Esophagus muscularis mucosa (tissue), 4 donors: Measurements from ENCODE around the gene EYA4. TPM values are rescaled to one million over a fixed set of nuclear protein-coding genes. Genes with fewer than 3 reads are reported as not detected.

Experiments used
- DNase-seq: peaks from one replicate; pipeline ENCODE4 v3.0.0-alpha.2; 2017; ENCODE audit errors: extremely low spot score
- H3K27ac ChIP-seq, 4 donors: fragments of 200-600 bp; sonication (generic); replicated peaks in 1 of 4; 1 replicate in 3 of 4; 2 replicates in 1 of 4; pipeline ENCODE4 v1.5.1; 2016 to 2019; ENCODE audit warnings: mild to moderate bottlenecking in 1 of 4
- H3K27me3 ChIP-seq, 4 donors: fragments of 200-600 bp; sonication (generic); one replicate each; pipeline versions ENCODE4 v1.5.1 to v1.6.0; 2016 to 2019
- H3K36me3 ChIP-seq, 4 donors: fragments of 200-600 bp; sonication (generic); one replicate each; pipeline ENCODE4 v1.5.1; 2016 to 2019
- H3K4me1 ChIP-seq, 4 donors: fragments of 200-600 bp; sonication (generic); one replicate each; pipeline ENCODE4 v1.5.1; 2016 to 2019
- H3K4me3 ChIP-seq, 4 donors: fragments of 200-600 bp; sonication (generic); 1 replicate in 2 of 4; 2 replicates in 2 of 4; pipeline ENCODE4 v1.5.1; 2016 to 2019; ENCODE audit warnings: mild to moderate bottlenecking in 4 of 4, moderate library complexity in 1 of 4
- H3K9me3 ChIP-seq, 4 donors: fragments of 200-600 bp; sonication (generic); 1 replicate in 3 of 4; 2 replicates in 1 of 4; pipeline ENCODE4 v1.5.1; 2016 to 2019
- CTCF ChIP-seq, 3 experiments: fragments of 200-600 bp in 2 of 3; fragments of 450-650 bp in 1 of 3; sonication (generic) in 2 of 3; IDR thresholded peaks; one replicate each; pipeline ENCODE4 v1.5.1; 2017 to 2019; ENCODE audit warnings: antibody characterized with exemption in 3 of 3, mild to moderate bottlenecking in 2 of 3, moderate library complexity in 1 of 3
- EP300 ChIP-seq: sonication (generic); formaldehyde crosslinking; IDR thresholded peaks from one replicate; pipeline ENCODE4 v1.6.1; 2017; ENCODE audit warnings: antibody characterized with exemption
- POLR2A ChIP-seq: fragments of 450-650 bp; IDR thresholded peaks from one replicate; pipeline ENCODE4 v1.6.1; 2017; ENCODE audit warnings: antibody characterized with exemption, moderate library complexity, mild to moderate bottlenecking, low read depth
- POLR2AphosphoS5 ChIP-seq, 2 donors: sonication (generic); formaldehyde crosslinking; IDR thresholded peaks; one replicate each; pipeline ENCODE4 v1.6.1; 2017; ENCODE audit warnings: antibody characterized with exemption in 2 of 2
- WGBS: methylation state at CpG from one replicate; pipeline ENCODE4 v1.1.5; 2018; 5-methylcytosine and 5-hydroxymethylcytosine counted together
- intact Hi-C: fragments of 100-400 bp; cut with DNase I; formaldehyde crosslinking; loops from one replicate; pipeline ENCODE4 v1.15.1; 2023
- total RNA-seq, 4 donors: library from RNA; depleted of rRNA; stranded (reverse); fragments of >200 nt; gene quantifications; one replicate each; pipeline versions ENCODE4 v1.1.0 to v1.2.1, GENCODE V29; 2016

Gene EYA4
- total RNA-seq, 4 donors from 2014 or later = 1.5 to 3.3 (median 2.5) TPM

DNA sequence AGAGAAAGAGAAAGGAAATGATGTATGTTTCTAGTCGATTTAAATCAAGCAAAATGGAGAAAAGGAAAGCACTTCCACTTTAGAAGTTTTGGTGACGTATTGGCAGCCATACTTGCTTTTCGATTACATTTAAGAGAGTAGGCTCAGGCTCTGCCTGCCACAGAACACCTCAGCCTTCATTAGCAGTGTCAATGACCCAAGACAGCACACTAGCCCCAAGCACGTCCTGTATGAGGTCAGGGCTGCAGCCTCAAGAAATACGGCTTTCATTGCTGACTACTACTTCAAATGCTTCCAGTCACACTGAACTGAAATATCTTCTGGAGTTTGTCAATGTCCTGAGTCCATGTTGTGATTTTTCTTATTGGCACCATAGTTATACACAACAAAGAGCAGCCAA lies 285.3 kb downstream of the EYA4 start:
- Histone ChIP-seq H3K4me1 (no peaks in the 10 kb centered on the region), H3K36me3 (no peaks in the 10 kb centered on the region), H3K27ac (no peak overlapping the region), H3K9me3 (no peaks in the 10 kb centered on the region), H3K4me3 (no peak overlapping the region), H3K27me3 (no peaks in the 10 kb centered on the region)
- WGBS = 85% methylated on average over 5 of the region's 5 CpGs
- DNase-seq = no peak
- intact Hi-C loops = no loop called here
- TF ChIP-seq EP300 (no peak), POLR2AphosphoS5 (IDR thresholded peaks at IDR 0.05) (no peak), CTCF (IDR thresholded peaks at IDR 0.05) (no peak), POLR2A (no peak)

- TF ChIP-seq POLR2A (no peak), EP300 (no peak), POLR2AphosphoS5 (IDR thresholded peaks at IDR 0.05) (no peak), CTCF (IDR thresholded peaks at IDR 0.05) (no peak)
- Histone ChIP-seq H3K27ac (no peak overlapping the region), H3K27me3 (no peaks in the 10 kb centered on the region), H3K9me3 (no peaks in the 10 kb centered on the region), H3K36me3 (no peaks in the 10 kb centered on the region), H3K4me1 (no peaks in the 10 kb centered on the region), H3K4me3 (no peak overlapping the region)
- 52% methylated on average over 2 of the region's 2 CpGs for WGBS
- intact Hi-C loops = no loop called here
- no peak for DNase-seq
These were observed 287.4 kb downstream of the EYA4 start for GRCh38 chr6:133528566-133528965.

- H3K27me3 ChIP-seq = no peaks in the 10 kb centered on the region
- no peaks in the 10 kb centered on the region for H3K9me3 ChIP-seq
- 83% methylated on average over 7 of the region's 7 CpGs for WGBS
- H3K36me3 ChIP-seq = no peaks in the 10 kb centered on the region
- TF ChIP-seq POLR2AphosphoS5 (IDR thresholded peaks at IDR 0.05) = no peak
- no peak for TF ChIP-seq POLR2A
- no peak for TF ChIP-seq EP300
- no peak for TF ChIP-seq CTCF (IDR thresholded peaks at IDR 0.05)
- intact Hi-C loops = no loop called here
- H3K4me3 ChIP-seq = no peak overlapping the region
- DNase-seq = no peak
- H3K27ac ChIP-seq = no peak overlapping the region
- H3K4me1 ChIP-seq = no peaks in the 10 kb centered on the region
These were observed 291.8 kb downstream of the EYA4 start for GRCh38 chr6:133532908-133533307.

GRCh38 chr6:133539502-133540259 lies 298.5 kb downstream of the EYA4 start:
- Histone ChIP-seq H3K9me3 (no peaks in the 10 kb centered on the region), H3K27ac (no peak overlapping the region), H3K36me3 (no peaks in the 10 kb centered on the region), H3K27me3 (no peaks in the 10 kb centered on the region), H3K4me3 (no peak overlapping the region), H3K4me1 (no peaks in the 10 kb centered on the region)
- TF ChIP-seq CTCF (IDR thresholded peaks at IDR 0.05) = no peak
- no peak for TF ChIP-seq EP300
- TF ChIP-seq POLR2A = no peak
- TF ChIP-seq POLR2AphosphoS5 (IDR thresholded peaks at IDR 0.05) = no peak
- 81% methylated on average over 3 of the region's 3 CpGs for WGBS
- intact Hi-C loops = no loop called here
- DNase-seq = no peak

GRCh38 chr6:133540361-133540760 lies 299.2 kb downstream of the EYA4 start:
- Histone ChIP-seq H3K4me3 (no peak overlapping the region), H3K4me1 (no peaks in the 10 kb centered on the region), H3K27me3 (no peaks in the 10 kb centered on the region), H3K27ac (no peak overlapping the region), H3K9me3 (no peaks in the 10 kb centered on the region), H3K36me3 (no peaks in the 10 kb centered on the region)
- intact Hi-C loops = no loop called here
- 87% methylated on average over 3 of the region's 3 CpGs for WGBS
- DNase-seq = no peak
- TF ChIP-seq POLR2AphosphoS5 (IDR thresholded peaks at IDR 0.05) (no peak), CTCF (IDR thresholded peaks at IDR 0.05) (no peak), EP300 (no peak), POLR2A (no peak)
